ENCODE results near the gene PCMTD2.

DNA sequence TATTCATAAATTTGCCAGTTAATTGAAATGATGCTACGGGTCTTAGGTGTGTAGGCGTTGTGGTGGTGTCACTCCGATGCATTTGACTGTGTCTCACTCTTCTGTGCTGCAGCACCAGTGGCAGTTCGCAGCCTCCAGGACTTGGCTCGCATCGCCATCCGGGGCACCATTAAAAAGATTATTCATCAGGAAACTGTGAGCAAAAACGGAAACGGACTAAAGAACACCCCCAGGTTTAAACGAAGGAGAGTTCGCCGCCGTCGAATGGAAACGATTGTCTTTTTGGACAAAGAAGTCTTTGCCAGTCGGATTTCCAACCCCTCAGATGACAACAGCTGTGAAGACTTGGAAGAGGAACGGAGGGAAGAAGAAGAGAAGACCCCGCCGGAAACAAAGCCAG, 17.6 kb downstream of the PCMTD2 start:
- TF ChIP-seq POLR2A (IDR thresholded peaks at IDR 0.05) = no peak
- TF ChIP-seq, protein P1, sequence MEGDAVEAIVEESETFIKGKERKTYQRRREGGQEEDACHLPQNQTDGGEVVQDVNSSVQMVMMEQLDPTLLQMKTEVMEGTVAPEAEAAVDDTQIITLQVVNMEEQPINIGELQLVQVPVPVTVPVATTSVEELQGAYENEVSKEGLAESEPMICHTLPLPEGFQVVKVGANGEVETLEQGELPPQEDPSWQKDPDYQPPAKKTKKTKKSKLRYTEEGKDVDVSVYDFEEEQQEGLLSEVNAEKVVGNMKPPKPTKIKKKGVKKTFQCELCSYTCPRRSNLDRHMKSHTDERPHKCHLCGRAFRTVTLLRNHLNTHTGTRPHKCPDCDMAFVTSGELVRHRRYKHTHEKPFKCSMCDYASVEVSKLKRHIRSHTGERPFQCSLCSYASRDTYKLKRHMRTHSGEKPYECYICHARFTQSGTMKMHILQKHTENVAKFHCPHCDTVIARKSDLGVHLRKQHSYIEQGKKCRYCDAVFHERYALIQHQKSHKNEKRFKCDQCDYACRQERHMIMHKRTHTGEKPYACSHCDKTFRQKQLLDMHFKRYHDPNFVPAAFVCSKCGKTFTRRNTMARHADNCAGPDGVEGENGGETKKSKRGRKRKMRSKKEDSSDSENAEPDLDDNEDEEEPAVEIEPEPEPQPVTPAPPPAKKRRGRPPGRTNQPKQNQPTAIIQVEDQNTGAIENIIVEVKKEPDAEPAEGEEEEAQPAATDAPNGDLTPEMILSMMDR (IDR thresholded peaks at IDR 0.05) = no peak
- TF ChIP-seq POLR2AphosphoS5 (IDR thresholded peaks at IDR 0.05) = no peak
- TF ChIP-seq EP300 (IDR thresholded peaks at IDR 0.05) = no peak

All from sigmoid colon (tissue), 4 donors.